GM18907 (cell line): ENCODE data around the gene CACNA1A.
"Not testable (repeated sequence)": the region's sequence is repeated elsewhere in the genome, so short reads cannot be mapped to it uniquely, and the experiment has no call there.

ENCODE experiments used
- ATAC-seq: cut with Tn5 transposase; IDR thresholded peaks from one replicate; pipeline ENCODE4 v1.9.1; 2021; ENCODE audit warnings: mild to moderate bottlenecking, moderate library complexity; ENCODE audit not compliant: unreplicated experiment

The CACNA1A gene

DNA sequence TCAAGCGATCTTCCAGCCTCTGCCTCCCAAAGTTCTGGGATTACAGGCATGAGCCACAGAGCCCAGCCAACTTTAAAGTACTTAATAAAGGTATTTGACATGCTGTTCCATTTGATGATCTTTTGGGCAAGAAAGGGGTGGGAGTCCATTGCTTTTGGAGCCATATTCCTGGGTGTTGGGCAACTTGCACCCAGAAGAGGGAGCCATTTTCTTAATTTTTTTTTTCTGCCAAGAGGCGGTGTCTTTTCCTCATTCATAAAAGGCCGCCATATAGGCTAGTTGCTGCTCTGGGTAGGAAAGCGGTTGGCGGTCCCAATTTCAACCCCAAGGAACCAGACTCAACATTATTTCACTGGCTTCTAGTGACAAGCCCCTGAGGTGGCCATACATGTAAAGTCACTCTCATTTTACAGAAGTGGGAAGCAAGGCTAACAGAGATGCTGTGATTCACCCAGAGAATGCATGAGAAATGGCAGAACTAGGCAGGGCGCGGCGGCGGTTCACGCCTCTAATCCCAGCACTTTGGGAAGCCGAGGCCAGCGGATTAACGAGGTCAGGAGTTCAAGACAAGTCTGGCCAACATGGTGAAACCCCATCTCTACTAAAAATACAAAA, 139.6 kb downstream of the CACNA1A start:
- no peak for ATAC-seq

DNA sequence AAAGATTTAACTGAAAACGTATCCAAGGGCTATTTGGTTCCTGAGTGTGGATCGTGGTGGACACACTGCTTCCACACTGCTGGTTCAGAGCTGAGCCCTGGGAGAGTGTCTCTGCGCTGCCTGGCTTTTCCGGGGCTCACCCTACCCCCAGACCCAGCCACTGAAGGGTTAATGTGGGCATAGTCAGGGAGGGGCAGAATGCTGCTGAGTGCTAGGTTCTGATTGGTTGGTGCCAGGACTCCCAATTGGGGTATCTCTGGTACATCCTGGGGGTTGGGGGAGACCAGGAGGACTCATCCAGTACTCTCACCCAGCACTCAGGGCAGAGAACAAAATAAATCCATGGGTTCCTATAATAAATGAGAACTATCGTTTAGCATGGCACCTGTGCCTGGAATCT, 142.3 kb downstream of the CACNA1A start:
- no peak for ATAC-seq

DNA sequence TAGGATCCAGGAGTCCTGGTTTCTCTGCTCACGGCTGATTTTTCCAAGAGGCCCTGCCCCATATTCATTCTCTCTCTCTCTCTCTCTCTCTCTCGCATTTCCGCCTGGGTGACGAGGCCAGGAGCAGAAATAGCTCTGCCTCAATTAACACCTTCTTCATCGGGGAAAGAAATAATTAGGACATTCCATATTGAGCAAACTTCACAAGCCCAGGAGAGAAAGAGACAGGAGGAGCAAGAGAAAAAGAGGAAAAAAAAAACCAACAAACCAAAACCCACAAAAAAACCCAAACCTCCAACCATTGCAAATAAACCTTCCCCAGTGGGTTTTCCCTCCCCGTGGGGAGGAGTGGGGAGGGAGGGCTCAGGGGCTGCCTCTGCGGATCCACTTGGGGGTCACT, 143.0 kb downstream of the CACNA1A start:
- ATAC-seq: no peak

DNA sequence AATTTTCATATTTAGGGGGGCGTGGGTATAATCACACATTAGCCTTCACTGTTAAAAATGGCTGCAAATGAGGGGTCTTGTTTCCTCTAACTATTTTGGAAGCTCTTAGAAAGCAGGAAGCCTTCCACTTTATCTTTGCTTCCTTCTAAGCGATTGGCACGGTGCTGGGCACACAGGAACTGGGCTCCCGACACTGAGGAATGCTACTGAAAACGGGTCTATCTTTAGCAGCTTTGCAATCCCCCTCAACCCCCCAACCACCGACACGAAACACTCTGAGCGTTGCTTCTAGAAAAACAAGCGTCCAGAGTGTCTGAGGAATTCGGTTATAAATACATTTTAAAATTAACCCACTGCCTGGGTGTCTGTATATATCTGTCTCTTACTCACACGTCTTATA, 143.6 kb downstream of the CACNA1A start:
- no peak for ATAC-seq

DNA sequence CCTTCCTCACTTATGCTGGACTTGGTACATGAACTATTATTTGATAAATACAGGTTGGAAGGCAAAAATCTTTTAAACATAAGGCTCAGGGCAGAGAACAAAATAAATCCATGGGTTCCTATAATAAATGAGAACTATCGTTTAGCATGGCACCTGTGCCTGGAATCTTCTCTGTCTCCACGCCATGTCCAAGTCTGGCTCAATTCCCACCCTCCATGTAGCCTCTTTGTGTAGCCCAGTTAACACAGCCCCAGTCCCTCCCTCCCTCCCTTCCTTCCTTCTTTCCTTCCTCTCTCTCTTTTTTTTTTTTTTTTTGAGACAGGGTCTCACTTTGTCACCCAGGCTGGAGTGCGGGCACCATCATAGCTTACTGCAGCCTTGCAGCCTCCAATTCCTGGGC, 144.6 kb downstream of the CACNA1A start:
- ATAC-seq: not testable (repeated sequence)

DNA sequence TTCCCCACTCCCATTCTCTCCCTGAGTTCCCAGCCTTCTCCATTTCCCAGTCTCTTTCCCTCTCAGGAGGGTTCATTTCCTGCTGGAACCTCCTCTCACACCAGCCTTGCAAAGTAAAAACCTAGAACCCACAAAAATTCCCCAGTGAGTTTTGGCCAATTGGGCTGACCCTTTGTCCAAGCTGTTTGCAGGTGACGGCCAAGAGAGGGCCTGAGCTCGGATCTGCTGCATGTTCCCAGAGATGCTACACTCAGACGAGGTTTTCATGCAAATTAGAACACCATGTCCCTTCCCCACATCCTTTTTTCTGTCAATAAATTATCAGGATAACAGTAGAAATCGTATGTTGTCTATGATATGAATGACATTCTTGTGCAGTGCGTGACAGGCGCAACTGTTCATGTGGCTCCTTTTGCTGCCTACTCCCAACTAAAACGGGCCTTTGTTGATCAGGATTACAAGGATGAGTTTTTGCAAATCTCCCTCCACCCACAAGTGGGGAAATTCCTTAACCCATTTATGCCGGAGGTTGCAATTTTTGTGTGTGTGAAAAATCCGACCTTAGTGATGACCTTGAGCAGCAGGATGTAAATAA, 149.5 kb downstream of the CACNA1A start:
- no peak for ATAC-seq

DNA sequence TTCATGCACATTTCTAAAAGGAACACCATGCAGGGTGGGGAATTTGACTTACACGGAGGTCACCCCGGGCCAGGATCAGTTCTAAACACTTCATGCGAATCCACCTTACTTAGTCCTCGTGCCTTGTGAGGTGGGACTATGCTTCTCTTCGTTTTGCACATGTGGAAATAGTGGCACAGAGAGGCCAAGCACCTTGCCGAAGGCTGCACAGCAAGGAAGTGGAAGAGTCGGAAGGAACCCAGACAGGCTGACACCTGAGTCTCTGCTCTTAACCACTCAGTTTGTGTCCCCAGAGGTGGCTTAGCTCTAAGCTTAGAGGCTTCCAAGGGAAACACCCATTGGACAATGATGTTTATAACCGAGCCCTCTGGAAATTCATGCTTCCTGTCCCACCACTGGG, 150.1 kb downstream of the CACNA1A start:
- ATAC-seq: no peak

DNA sequence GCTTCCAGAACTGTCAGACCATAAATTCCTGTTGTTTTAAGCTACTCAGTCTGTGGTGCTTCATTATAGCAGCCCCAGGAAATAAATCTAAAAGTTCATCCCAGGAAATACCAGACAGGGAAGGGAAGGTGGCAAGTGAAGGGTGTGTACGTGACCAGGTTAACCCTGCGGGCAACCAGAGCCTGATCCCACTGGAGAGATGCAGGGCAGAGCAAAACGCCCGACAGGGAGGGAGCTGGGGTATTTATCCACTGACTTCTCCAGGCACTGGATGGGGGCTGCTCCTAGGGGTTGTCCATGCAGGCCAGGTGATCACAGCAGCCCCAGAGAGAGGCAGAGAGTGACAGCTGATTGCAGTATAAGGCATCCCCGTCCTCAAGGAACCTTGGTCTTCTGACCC, 150.9 kb downstream of the CACNA1A start:
- no peak for ATAC-seq

DNA sequence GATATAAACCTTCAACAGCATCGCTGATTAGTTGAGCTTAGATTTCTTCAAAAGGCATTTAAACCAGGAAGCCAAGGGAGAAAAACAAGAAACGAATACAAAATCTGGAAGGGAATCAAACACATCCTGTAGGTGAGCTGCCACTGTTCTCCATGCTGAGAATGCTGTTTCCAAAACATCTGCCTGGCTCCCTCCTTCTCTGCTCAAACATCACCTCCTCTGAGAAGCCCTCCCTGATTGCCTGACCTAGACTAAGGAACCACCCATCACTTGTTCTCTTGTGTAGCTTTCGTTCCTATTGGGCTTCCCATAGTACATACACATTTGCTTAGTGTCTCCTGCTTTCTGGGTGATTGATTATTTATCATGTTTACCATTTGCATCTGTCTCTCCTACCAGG, 152.7 kb downstream of the CACNA1A start:
- no peak for ATAC-seq

DNA sequence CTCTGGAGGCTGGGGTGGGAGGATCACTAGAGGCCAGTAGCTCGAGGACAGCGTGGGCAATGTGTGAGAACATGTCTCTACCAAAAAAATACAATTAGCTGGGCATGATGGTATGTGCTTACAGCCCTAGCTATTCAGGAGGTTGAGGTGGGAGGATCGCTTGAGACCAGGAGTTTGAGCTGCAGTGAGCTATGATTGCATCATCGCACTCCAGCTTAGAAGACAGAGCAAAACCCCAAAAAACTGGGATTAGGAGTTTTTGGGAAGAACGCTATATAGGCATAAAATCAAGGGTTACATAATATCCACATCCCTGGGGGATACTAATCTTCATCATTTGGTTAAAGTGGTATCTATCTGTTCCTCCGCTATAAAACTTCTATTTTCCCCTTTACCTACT, 155.5 kb downstream of the CACNA1A start:
- ATAC-seq: no peak

DNA sequence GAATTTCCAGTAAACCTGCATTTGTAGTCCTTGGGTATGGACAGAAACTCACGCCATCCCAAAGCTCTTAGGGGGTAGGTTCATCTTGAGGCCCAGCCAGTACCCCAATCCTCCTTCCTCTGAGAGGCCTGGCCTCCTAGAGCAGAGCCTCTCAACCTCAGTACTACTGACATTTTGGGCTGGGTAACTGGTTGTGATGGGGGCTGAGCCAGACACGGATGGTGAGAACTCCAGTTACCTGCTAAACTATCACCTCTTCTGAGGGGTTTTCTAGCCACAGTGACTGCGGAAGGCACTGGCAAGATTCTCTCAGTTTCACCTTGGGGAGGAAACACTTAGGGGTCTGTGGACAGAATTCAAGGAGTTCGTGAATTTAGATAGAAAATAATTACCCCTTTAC, 156.2 kb downstream of the CACNA1A start:
- ATAC-seq: no peak

DNA sequence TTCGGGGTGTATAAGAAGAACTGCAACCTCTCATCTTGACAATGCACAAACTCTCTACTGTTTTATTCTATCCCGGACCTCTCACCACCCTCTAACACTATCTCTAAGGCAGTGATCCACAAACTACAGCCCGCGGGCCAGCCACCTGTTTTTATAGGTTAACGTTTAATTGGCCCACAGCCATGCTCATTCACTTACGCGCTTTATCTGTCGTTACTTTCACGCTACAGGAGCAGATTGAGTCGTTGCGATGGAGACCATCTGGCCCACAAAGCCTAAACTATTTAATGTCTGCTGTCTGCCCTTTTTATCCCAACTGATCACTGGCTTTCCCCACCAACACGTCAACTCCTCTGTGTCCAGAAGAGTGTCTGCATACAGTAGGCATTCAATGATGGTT, 158.9 kb downstream of the CACNA1A start:
- no peak for ATAC-seq

DNA sequence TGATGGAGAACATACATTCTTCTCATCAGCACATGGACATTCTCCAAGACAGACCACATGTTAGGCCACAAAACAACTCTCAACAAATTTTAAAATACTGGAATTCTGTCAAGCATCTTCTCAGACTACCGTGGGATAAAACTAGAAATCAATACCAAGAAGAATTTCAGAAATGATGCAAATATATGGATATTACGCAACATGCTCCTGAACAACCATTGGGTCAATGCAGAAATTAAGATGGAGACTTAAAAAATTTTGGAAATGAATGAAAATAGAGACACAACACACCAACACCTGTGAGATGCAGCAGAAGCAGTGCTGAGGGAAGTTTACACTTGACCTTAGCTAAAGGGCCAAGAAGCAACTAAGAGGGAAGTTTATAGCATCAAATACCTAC, 162.8 kb downstream of the CACNA1A start:
- ATAC-seq: no peak

DNA sequence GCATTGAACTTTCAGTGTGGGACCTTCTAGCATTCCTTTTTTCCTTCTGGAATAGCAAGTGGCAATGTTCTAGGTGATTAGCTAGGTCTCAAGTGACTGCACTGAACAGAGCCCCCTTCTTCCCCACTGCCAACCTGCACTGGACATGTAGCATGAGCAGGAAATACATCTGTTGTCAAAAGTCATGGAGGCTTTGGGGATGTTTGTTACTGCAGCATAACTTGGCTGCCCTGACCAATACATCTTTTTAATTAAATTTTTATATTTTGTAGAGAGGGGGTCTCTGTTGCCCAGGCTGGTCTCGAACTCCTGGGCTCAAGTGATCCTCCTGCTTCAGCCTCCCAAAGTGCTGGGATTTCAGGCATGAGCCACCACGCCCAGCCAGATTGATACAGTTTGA, 163.6 kb downstream of the CACNA1A start:
- ATAC-seq: no peak

DNA sequence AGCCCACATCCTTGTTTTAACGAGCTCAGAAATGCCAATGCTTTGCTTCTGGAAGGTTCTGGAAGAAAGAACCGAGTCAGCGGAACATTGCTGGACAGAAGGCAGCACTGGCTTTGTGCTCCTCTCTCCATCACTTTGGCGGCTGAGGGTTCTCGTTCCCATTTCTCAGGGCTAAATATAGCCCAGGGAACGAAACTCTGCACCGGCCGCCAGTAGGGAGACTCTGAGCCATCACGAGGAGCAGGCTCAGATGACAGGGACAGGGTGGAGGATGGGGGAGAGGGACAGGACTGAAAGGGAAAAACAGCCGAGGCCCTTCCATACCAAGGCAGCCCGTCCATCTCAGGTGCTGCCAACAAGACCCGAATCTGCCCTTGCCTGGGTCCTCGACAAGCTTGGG, 166.4 kb downstream of the CACNA1A start:
- no peak for ATAC-seq

DNA sequence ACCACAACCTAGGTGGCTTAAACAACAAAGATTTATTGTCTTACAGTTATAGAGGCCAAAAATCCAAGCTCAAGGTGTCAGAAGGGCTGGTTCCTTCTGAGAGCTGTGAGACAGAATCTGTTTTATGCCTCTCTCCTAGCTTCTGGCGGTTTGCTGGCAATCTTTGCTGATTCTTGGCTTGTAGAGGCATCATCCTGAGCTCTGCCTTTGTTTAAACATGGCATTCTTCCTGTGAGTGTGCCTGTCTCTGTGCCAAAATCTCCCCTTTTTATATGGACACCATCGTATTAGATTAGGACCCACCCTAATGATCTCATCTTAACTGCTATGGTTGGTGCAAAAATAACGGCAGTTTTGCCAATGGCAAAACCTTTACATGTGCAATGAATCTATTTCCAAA, 169.1 kb downstream of the CACNA1A start:
- no peak for ATAC-seq

DNA sequence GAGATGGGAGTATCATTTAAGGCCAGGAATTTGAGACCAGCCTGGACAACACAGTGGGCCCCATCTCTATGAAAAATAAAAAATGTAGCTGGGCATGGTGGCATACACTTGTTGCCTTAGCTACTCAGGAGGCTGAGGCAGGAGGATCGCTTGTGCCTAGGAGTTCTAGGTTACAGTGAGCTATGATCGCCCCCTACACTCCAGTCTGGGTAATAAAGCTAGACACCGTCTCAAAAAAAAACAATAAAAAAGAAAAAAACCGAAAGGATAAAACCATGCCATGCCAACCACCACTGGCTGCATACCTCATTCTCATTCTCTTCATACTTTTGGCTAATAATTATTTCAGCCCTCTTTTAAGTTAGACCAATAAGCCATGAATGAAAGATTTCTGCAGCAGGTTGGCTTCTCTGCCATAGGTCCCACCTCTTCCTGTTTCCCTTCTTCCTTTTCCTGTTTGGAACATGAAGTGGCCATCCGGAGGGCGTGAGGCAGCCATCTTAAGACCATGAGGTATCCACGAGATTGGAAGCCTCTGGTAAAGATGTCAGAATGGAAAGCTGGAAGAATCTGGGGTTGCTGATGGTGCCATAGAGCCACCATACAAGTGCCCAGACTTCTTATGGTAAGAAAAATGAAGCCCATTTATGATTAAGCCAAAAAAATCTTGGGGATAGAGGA, 171.3 kb downstream of the CACNA1A start:
- no peak for ATAC-seq

DNA sequence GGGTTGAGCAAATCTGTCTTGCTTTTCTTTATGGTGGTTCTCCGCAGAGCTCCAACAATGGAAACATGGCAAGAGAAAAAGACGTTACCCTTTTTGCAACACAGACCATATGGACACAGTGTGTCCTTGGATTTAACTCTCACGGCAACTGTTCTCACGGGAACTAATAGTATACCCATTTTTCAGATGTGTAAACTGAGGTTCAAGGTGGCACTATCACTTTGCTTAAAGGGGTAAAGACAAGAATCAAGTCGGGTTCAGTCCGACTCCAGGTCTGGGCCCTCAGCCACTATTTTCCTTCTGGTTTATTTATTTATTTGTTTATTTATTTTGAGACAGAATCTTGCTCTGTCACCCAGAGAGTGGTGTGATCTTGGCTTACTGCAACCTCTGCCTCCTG, 176.0 kb downstream of the CACNA1A start:
- ATAC-seq: no peak

DNA sequence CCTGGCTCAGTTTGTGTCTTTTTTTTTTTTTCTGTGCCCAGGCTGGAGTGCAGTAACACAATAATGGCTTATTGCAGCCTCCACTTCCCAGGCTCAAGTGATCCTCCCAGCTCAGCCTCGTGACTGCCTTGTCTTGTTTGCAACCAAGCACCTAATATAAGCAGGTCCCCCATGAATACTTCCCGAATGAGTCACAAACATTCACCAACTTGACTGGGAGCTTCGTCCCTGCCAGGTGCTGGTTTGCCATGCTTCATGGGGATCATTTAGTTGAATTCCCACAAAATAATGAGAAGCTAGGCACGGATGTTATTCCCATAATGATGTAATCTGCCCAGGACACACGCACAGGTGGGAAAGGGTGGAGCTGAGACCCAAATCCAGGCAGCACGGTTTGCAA, 176.5 kb downstream of the CACNA1A start:
- no peak for ATAC-seq

DNA sequence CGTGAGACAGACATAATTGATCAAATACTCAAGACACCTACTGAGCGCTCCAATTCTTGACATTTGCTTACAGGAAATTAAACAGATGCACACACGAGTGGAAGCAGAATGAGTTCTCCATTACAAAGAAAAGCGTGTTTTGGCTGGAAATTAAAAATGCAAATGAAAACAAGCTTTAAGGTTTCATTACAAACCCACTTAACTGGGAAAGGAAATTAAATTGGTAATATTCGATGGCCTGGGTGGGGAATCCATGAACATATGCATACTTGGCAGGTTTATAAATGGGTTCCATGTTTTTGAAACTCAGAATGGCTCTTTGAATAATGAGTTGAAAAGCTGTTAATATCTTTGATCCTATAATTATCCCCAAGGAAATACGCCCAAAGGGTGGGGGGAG, 178.0 kb downstream of the CACNA1A start:
- ATAC-seq: no peak

DNA sequence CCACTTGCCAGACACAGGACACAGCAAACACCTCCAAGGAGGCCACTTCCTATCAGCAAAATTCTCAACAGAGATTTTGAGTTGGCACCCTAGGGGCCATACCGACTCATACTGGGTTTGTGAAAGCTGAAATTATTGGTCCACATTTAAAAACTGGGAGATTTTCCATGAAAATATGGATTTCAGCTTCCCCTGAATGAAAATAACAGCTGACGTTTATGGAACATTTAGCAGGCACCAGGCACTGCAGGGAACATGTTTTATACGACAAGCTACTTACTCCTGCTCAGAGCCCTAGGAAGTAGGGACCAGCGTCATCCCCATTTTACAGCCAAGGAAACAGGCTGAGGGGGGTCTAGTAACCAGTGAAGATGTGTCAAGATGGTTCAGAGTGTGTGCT, 186.8 kb downstream of the CACNA1A start:
- ATAC-seq: no peak

DNA sequence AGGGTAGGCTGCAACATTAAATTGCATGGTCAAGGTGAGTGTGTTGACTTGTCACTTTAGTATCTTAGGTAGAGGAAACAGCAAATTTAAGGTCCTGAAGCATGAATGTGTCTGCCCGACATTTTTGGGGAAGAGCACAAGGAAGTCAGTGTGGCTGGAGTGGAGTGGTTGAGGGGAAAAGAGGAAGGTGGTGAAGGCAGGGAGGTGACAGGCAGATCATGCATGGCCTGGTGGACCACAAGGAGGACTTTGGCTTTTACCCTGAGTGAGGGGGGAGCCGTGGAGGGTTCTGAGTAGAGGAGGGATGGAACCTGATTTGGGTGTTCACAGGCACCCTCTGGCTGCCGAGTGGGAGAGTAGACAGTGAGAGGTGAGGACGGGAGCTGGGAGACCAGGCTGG, 188.1 kb downstream of the CACNA1A start:
- no peak for ATAC-seq

DNA sequence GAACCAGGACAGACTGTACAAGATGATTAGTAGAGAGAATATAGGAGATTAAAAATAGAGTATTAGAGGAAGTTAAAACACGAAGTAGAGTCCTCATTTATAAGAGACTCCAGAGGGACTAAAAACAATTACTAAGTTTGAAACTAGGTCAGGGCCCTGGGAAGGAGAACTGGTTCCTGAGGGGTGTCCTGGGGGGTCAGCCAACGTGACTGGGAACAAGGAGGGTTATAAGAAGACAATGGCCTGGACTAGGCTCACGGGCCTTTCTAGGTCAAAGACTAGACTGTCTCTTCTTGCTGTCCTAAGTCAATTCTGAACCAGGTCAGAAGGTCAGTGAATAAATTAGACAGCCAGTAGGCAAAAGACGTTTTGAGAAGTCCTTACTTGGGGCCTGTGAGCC, 190.8 kb downstream of the CACNA1A start:
- no peak for ATAC-seq
